Activated CD4-positive, alpha-beta T cell treated with anti-CD3 and anti-CD28 coated beads, Interleukin-2, amount 10 ng/mL, durations not matched to agents 7 days and 5 days (primary cell): ENCODE data around the gene CDH15. TPM values are rescaled to one million over a fixed set of nuclear protein-coding genes. Genes with fewer than 3 reads are reported as not detected.

Experiments used
- CTCF ChIA-PET: fragments of 350-600 bp; sonication (Branson Sonifier 250); formaldehyde crosslinking; loops from one replicate; lab custom pipeline; 2021; ENCODE audit warnings: antibody characterized with exemption; lab: Charles Lee
- POLR2A ChIA-PET: fragments of 350-600 bp; sonication (Branson Sonifier 250); formaldehyde crosslinking; loops from one replicate; lab custom pipeline; 2021; ENCODE audit warnings: antibody characterized with exemption; lab: Charles Lee
- DNase-seq: peaks from one replicate; pipeline ENCODE4 v3.0.0-alpha.2; 2020
- H3K27ac Mint-ChIP-seq: one replicate; pipeline ENCODE4 v1.8.0; 2021; ENCODE audit warnings: mild to moderate bottlenecking, moderate library complexity, mixed read lengths
- H3K27me3 Mint-ChIP-seq: one replicate; pipeline ENCODE4 v1.8.0; 2021; ENCODE audit warnings: mixed read lengths
- H3K36me3 Mint-ChIP-seq: one replicate; pipeline ENCODE4 v1.8.0; 2021; ENCODE audit warnings: low read depth, mixed read lengths
- H3K4me1 Mint-ChIP-seq: one replicate; pipeline ENCODE4 v1.8.0; 2021; ENCODE audit warnings: mixed read lengths
- H3K4me3 Mint-ChIP-seq: one replicate; pipeline ENCODE4 v1.8.0; 2021; ENCODE audit warnings: mild to moderate bottlenecking, moderate library complexity, mixed read lengths
- H3K9me3 Mint-ChIP-seq: one replicate; pipeline ENCODE4 v1.8.0; 2021; ENCODE audit warnings: mixed read lengths
- total RNA-seq, 2 experiments: library from RNA; stranded (reverse); gene quantifications; one replicate each; pipeline ENCODE4 v1.2.3, GENCODE V29; 2021

Gene CDH15
- total RNA-seq, 2 experiments from 2014 or later, result not detected

DNA sequence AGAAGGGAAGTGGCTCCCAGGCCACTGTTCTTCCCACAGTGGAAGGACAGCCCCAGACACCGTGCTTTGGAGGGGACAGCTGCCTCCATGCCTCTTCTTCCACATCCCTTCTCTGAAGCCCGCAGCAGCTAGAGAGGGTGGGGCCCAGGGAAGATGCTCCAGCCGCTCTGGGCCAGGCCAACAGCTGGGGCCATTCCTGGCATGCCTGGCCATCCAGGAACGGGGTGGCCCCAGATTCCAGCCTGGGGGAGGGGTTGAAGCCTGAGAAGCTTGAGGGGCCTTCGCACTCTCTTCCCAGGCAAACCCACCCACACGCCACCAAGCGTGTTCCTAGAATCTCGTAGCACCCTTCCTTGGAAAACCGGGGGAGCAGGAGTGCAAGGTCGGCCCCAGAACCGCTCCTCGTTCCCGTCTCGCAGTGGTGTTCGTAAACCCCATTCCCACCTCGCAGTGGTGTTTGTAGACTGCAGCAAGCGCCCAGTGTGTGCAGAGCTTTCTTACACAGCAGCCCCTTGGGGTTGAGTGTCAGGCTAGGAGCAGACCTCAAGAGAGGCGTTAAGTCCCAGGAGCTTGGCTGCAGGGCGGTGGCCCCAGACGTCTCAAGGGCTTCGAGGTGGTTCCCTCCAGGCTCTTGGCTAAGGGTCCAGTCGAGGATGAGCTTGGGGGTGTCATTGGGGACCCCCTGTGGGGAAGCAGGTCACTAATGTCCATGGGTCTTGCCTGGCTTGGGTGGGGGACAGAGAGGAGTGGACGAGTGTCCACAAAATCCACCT lies 2.7 kb downstream of the CDH15 start:
- H3K9me3 Mint-ChIP-seq, result no peaks in the 10 kb centered on the region
- H3K4me3 Mint-ChIP-seq, result no peak overlapping the region
- peaks cover 3% of the 10 kb centered on the region for H3K27me3 Mint-ChIP-seq
- POLR2A ChIA-PET, result no interaction called here
- DNase-seq, result no peak
- H3K36me3 Mint-ChIP-seq, result no peaks in the 10 kb centered on the region
- CTCF ChIA-PET, result interaction anchor here (0.8 to 1.5 kb wide), 2 partner anchors 13 to 63 kb away, joined by 3 read pairs; no protein-coding TSS in a partner anchor
- H3K27ac Mint-ChIP-seq, result no peak overlapping the region
- peaks cover 10% of the 10 kb centered on the region for H3K4me1 Mint-ChIP-seq

DNA sequence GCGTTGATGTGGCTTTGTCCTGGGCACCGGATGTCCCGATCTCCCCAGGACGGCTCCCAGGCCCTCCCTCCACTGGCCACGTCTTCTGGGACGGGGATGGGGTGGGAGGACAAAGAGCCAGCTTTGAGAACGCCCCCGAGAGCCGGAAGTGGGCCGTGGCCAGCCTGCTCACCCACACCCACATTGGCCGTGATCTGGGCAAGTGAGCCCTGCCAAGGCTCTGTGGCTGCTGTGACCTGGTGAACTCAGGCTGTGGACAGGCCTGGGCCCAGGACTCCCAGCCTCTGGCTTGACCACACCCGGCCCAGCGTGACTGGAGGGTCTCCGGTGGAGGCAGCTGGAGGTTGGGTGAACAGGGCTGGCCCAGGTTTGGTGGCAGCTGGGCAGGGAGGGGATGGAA lies 3.3 kb downstream of the CDH15 start:
- no peaks in the 10 kb centered on the region for H3K36me3 Mint-ChIP-seq
- no peaks in the 10 kb centered on the region for H3K9me3 Mint-ChIP-seq
- POLR2A ChIA-PET, result no interaction called here
- no peak overlapping the region for H3K4me3 Mint-ChIP-seq
- H3K4me1 Mint-ChIP-seq, result peaks cover 10% of the 10 kb centered on the region
- H3K27ac Mint-ChIP-seq, result no peak overlapping the region
- CTCF ChIA-PET, result interaction anchor here (0.7 to 1.5 kb wide), 3 partner anchors 13 to 231 kb away, joined by 3 read pairs; no protein-coding TSS in a partner anchor
- H3K27me3 Mint-ChIP-seq, result peaks cover 3% of the 10 kb centered on the region
- no peak for DNase-seq

DNA sequence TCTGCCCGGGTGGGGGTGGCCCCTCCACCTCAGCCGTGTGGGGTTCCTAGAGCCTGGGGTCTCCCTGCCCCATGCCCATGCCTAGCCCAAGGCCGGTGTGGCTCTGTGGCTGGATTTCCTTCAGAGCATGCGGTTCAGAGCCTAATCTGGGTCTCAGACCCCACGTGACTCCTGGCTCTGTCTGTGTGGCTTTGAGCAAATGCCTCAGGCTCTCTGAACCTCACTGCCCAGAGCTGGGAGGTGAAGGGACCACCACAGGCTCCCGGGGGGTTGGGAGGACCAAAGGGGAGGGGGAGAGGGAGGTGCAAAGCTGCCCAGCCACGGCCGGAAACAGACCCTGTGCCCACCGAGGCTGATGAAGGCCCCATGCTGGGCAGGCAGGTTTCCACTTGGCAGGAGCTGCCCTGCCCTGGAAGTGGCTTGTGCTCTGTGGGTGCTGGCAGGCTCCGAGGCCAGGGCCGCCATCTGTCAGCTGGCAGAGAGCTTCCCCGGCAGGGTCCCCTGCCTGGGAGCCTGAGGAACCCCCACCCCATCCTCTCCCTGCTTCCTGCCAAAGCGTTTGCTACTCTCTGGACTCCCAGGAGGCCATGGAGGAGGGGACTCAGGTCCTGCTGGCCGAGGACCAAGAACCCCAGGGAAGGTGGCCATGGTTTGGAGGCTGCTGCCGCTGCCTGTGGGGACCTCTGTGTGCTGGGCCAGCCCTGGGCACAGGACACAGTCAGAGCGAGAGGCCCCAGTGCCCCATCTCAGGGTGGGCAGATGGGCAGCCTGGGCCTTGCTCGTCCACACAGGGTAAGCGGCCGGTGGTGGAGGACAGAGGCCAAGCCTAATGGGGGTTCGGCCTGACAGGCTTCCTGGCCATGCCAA lies 4.0 kb downstream of the CDH15 start:
- CTCF ChIA-PET, result interaction anchor here (0.7 to 1.5 kb wide), 2 partner anchors 12 to 232 kb away, joined by 3 read pairs; no protein-coding TSS in a partner anchor
- POLR2A ChIA-PET, result no interaction called here
- no peaks in the 10 kb centered on the region for H3K36me3 Mint-ChIP-seq
- H3K27me3 Mint-ChIP-seq, result peaks cover 3% of the 10 kb centered on the region
- no peak overlapping the region for H3K4me3 Mint-ChIP-seq
- peaks cover 5% of the 10 kb centered on the region for H3K4me1 Mint-ChIP-seq
- no peaks in the 10 kb centered on the region for H3K9me3 Mint-ChIP-seq
- DNase-seq, result no peak
- no peak overlapping the region for H3K27ac Mint-ChIP-seq

DNA sequence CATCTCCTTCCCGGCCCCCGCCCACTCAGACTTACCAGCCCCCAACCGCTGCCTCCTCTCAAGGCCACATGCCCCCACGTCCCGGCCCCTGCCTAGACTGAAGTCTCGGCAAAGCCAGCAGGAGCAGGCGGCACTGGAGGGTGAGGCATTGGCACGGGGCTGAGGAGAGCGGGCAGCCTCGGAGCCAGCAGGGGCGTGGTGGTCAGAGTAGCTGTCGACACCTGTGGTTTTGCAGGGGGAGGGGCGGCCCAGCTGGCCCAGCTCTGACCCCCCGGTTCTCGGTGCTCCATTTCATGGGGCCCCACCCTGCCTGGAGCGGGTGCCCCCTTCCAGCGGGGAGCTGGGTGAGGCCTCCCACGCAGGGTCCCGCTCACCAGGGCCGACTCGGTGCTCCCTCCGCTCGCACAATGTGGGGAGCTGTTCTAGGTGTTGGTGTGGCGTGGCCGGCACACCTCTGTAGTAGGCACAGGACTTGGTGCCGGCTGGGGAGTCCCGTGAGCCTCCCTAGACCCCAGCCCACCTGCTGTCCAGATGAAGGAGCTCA lies 4.7 kb downstream of the CDH15 start:
- ChIA-PET CTCF (interaction anchor here (1.1 kb wide), 1 partner anchor 40 kb away, joined by 5 read pairs; no protein-coding TSS in a partner anchor), POLR2A (no interaction called here)
- H3K36me3 Mint-ChIP-seq, result no peaks in the 10 kb centered on the region
- no peak overlapping the region for H3K4me3 Mint-ChIP-seq
- DNase-seq, result no peak
- no peak overlapping the region for H3K27ac Mint-ChIP-seq
- no peaks in the 10 kb centered on the region for H3K9me3 Mint-ChIP-seq
- no peaks in the 10 kb centered on the region for H3K4me1 Mint-ChIP-seq
- no peaks in the 10 kb centered on the region for H3K27me3 Mint-ChIP-seq

DNA sequence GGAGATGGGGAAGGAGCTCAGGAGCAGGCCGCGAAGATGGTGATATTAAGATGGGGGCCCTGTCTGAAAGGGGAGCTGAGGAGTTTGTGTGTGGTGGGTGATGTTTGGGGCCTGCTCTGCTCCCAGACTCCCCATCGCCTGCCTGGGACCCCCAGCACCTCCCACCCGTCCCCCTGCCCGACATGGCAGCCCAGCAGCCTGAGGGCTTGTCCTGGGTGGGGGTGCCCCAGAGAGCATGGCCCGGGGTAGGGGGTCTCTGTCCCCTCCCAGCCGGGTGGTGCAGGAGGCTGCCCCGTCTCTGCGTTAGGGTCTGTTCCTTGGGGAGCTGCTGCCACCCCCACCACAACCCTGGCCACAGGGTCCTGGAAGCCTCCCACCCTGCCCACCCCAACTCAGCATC lies 5.2 kb downstream of the CDH15 start:
- Mint-ChIP-seq H3K4me3 (no peak overlapping the region), H3K27ac (no peak overlapping the region), H3K36me3 (no peaks in the 10 kb centered on the region), H3K27me3 (no peaks in the 10 kb centered on the region), H3K4me1 (no peaks in the 10 kb centered on the region), H3K9me3 (no peaks in the 10 kb centered on the region)
- no peak for DNase-seq
- ChIA-PET POLR2A (interaction anchor here (0.7 kb wide), 1 partner anchor 10 kb away, joined by 4 read pairs; no protein-coding TSS in a partner anchor), CTCF (interaction anchor here (1.1 kb wide), 1 partner anchor 39 kb away, joined by 5 read pairs; no protein-coding TSS in a partner anchor)

DNA sequence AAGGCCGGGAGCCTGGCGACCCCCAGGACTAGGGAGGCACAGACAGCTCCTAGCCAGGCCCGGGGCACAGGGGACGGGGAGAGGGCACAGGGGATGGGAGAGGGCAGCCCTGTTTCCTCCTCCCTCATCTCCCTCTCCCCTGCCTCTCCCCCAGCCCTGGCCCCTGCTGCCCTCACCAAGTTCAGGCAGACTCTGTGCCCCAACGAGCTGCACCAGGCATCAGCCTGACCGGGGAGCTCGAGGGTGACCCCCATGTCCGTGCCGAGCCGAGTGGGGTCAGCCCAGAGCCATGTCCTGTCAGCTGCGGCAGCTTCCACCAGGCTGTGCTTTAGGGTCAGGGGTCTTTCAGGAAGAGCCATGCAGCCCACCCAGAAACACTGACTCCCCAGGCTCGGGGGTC lies 6.0 kb downstream of the CDH15 start:
- no peaks in the 10 kb centered on the region for H3K9me3 Mint-ChIP-seq
- H3K27me3 Mint-ChIP-seq, result no peaks in the 10 kb centered on the region
- no peaks in the 10 kb centered on the region for H3K36me3 Mint-ChIP-seq
- no peak overlapping the region for H3K4me3 Mint-ChIP-seq
- ChIA-PET POLR2A (interaction anchor here (0.7 kb wide), 1 partner anchor 9 kb away, joined by 4 read pairs; no protein-coding TSS in a partner anchor), CTCF (interaction anchor here (1.1 kb wide), 1 partner anchor 38 kb away, joined by 5 read pairs; no protein-coding TSS in a partner anchor)
- H3K4me1 Mint-ChIP-seq, result peaks cover 4% of the 10 kb centered on the region
- no peak for DNase-seq
- no peak overlapping the region for H3K27ac Mint-ChIP-seq

DNA sequence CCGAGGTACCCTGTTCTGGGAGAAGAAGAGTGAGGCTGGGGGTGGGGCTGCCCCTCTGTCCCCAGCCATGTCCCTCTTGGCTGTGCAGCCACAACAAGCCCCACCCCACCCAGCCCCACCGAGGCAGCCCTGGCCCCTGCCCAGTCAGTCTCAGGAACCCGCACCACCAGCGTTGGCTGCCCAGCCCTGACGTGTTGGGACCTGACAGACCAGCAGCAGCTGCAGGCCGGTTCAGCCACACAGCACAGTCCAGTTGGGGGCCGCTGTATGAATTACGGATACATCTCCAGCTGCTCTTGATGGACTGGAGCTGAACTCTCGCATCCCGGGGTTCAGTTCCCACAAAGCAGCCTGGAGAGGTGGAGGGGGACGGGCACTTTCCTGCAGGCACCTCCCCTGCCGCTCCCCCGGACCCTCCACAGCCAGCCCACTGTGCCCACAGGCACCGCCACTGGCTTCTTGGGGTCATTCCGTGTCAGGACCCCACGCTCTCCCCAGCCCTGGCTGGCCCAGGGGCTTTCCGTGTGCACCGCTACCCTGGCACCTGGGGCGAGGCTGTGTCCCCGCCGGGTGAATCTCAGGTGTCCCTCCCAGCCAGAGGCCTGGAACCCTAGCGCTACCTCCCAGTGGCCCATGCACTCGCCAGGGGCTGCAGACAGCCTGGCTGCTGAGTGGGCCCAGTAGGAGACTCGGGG lies 7.1 kb downstream of the CDH15 start:
- Mint-ChIP-seq H3K27me3 (no peaks in the 10 kb centered on the region), H3K9me3 (no peaks in the 10 kb centered on the region), H3K27ac (no peak overlapping the region), H3K4me3 (no peak overlapping the region), H3K36me3 (no peaks in the 10 kb centered on the region), H3K4me1 (peaks cover 6% of the 10 kb centered on the region)
- ChIA-PET POLR2A (no interaction called here), CTCF (no interaction called here)
- DNase-seq, result no peak

DNA sequence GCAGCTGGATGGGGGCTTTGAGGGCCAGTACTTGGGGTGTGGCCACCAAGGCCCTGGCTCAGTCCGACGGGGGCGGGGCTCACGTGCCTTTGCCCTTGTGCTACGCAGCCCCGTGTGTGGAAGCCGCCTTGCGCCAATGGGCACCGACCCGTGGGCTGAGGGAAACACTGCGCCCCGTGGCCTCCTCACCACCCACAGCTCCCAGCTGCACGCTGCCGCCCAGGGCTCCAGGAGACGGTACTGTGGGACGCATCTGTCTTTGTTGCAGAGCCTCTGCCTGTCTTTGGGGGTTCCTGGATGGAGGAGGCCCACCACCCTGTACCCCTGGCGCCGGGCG lies 7.6 kb downstream of the CDH15 start:
- no peak for DNase-seq
- Mint-ChIP-seq H3K27me3 (no peaks in the 10 kb centered on the region), H3K4me1 (peaks cover 6% of the 10 kb centered on the region), H3K4me3 (no peak overlapping the region), H3K27ac (no peak overlapping the region), H3K36me3 (no peaks in the 10 kb centered on the region), H3K9me3 (no peaks in the 10 kb centered on the region)
- CTCF ChIA-PET, result no interaction called here
- POLR2A ChIA-PET, result no interaction called here

DNA sequence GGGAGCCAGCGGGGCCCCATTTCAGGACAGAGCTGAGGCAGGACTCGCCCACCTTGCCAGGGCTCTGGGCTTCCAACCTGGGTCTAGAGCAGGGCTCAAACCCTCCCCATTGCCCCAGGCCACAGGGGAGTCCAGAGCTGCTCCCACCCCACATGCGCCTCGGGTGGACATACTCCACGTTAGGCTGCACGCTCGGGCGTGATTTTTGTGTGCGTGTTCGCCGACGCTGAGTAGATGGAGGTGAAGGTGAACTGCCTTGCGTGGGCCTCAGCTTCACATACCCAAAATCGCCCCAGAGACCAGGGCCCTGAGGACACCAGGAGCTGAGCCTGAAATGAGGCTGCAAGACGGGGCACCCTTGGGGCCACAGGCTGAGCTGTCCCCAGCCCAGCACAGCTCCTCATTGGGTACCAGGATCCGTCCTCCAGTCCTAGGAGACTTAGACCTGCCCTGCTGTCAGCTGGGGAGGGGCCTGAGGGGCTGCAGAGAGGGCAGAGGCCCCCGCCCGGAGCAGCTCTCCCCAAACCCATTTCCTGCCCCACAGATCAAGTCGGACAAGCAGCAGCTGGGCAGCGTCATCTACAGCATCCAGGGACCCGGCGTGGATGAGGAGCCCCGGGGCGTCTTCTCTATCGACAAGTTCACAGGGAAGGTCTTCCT lies 8.2 kb downstream of the CDH15 start:
- Mint-ChIP-seq H3K4me3 (no peak overlapping the region), H3K36me3 (no peaks in the 10 kb centered on the region), H3K4me1 (peaks cover 6% of the 10 kb centered on the region), H3K27ac (no peak overlapping the region), H3K27me3 (no peaks in the 10 kb centered on the region), H3K9me3 (no peaks in the 10 kb centered on the region)
- CTCF ChIA-PET, result interaction anchor here (1.1 kb wide), 1 partner anchor 13 kb away, joined by 4 read pairs; no protein-coding TSS in a partner anchor
- POLR2A ChIA-PET, result no interaction called here
- DNase-seq, result no peak

DNA sequence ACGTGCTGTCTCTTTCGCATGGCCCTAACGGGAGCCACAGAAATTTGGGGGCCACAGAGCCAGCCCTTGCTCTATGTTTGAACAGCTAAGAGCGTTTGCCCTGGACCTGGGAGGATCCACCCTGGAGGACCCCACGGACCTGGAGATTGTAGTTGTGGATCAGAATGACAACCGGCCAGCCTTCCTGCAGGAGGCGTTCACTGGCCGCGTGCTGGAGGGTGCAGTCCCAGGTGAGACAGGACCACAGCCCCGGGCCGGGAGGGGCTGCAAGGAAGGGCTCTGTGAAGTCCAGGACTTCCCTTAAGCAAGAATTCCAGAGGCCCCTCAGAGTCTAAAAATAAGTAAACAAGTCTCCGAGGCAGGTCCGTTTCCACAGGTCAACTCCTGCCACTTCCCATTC lies 11.9 kb downstream of the CDH15 start:
- no peaks in the 10 kb centered on the region for H3K27me3 Mint-ChIP-seq
- no peak overlapping the region for H3K4me3 Mint-ChIP-seq
- peaks cover 6% of the 10 kb centered on the region for H3K4me1 Mint-ChIP-seq
- H3K27ac Mint-ChIP-seq, result no peak overlapping the region
- CTCF ChIA-PET, result no interaction called here
- DNase-seq, result no peak
- POLR2A ChIA-PET, result interaction anchor here (0.5 kb wide), 1 partner anchor 494 kb away, joined by 10 read pairs; no protein-coding TSS in a partner anchor
- H3K36me3 Mint-ChIP-seq, result no peaks in the 10 kb centered on the region
- no peaks in the 10 kb centered on the region for H3K9me3 Mint-ChIP-seq

DNA sequence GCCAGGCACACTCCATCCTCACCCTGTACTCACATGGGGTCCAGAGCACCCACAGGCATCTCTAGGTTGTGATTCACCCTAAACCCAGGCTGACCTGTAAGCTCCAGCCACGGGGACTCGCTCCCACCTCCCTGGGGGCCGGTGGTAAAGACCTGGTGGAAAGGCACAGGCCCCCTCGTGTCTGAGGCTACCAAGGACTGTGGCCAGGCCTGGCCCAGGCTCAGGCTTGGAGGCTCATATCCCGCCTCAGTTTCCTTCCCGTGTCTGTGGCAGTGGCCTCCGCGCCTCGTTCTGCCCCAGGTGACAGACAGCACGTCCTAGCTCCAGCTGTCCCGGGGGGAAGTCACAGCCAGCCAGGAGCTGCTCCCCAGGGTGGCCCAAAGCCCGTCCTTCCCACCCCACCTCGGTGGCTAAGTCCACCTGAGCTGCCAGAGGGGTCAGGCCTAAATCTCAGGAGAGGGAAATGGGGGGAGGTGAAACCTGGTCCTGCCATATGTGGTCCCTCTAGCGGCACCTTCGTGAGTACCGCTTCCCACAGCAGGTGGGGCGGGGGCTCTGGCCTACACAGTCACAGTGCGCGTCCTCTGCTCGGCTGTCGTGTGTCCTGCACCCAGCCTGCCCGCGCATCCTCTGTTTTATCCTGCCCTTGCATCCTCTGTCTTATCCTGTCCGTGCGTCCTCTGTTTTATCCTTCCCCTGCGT lies 12.6 kb downstream of the CDH15 start:
- Mint-ChIP-seq H3K27ac (no peak overlapping the region), H3K9me3 (no peaks in the 10 kb centered on the region), H3K36me3 (no peaks in the 10 kb centered on the region), H3K4me1 (peaks cover 6% of the 10 kb centered on the region), H3K27me3 (no peaks in the 10 kb centered on the region), H3K4me3 (no peak overlapping the region)
- ChIA-PET CTCF (no interaction called here), POLR2A (no interaction called here)
- no peak for DNase-seq

DNA sequence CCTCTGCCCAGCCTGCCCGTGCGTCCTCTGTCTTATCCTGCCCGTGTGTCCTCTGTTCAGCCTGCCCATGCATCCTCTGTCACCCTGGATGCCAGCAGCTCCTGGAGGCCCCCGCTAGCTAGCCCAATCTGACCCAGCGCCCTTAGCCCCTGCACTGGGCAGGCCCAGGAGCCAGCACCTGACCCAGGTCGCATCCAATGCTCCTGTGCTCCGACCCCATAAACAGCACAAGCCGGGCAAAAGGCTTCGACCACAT lies 13.1 kb downstream of the CDH15 start:
- Mint-ChIP-seq H3K9me3 (no peaks in the 10 kb centered on the region), H3K36me3 (no peaks in the 10 kb centered on the region), H3K4me3 (no peak overlapping the region), H3K27me3 (no peaks in the 10 kb centered on the region), H3K27ac (no peak overlapping the region), H3K4me1 (peaks cover 6% of the 10 kb centered on the region)
- POLR2A ChIA-PET, result no interaction called here
- no peak for DNase-seq
- CTCF ChIA-PET, result no interaction called here
